ENCODE data around the gene FUT1. TPM values are rescaled to one million over a fixed set of nuclear protein-coding genes. Genes with fewer than 3 reads are reported as not detected.

FUT1 gene
- total RNA-seq, 1 donor = under 0.01 TPM

- H3K4me3 ChIP-seq (ENCODE audit: low read depth, low read length) = no peak overlapping the region
- TF ChIP-seq CTCF (IDR thresholded peaks at IDR 0.05; ENCODE audit: insufficient read depth, low read length) = no peak
- DNase-seq (ENCODE audit: low read depth) = no peak
Measured at GRCh38 chr19:48760504-48761205, 8.2 kb upstream of the FUT1 start.

- no peak overlapping the region for H3K4me3 ChIP-seq (ENCODE audit: low read depth, low read length)
- DNase-seq (ENCODE audit: low read depth) = no peak
- no peak for TF ChIP-seq CTCF (IDR thresholded peaks at IDR 0.05; ENCODE audit: insufficient read depth, low read length)
Measured at GRCh38 chr19:48757741-48758144, 5.3 kb upstream of the FUT1 start.

GRCh38 chr19:48757089-48757675 is 4.7 kb upstream of the FUT1 start:
- DNase-seq (ENCODE audit: low read depth) = no peak
- no peak for TF ChIP-seq CTCF (IDR thresholded peaks at IDR 0.05; ENCODE audit: insufficient read depth, low read length)
- H3K4me3 ChIP-seq (ENCODE audit: low read depth, low read length) = no peak overlapping the region

GRCh38 chr19:48756686-48757085 is 4.2 kb upstream of the FUT1 start:
- no peak for DNase-seq (ENCODE audit: low read depth)
- no peak for TF ChIP-seq CTCF (IDR thresholded peaks at IDR 0.05; ENCODE audit: insufficient read depth, low read length)
- H3K4me3 ChIP-seq (ENCODE audit: low read depth, low read length) = no peak overlapping the region

- TF ChIP-seq CTCF (IDR thresholded peaks at IDR 0.05; ENCODE audit: insufficient read depth, low read length) = no peak
- DNase-seq (ENCODE audit: low read depth) = no peak
- H3K4me3 ChIP-seq (ENCODE audit: low read depth, low read length) = no peak overlapping the region
Measured at GRCh38 chr19:48756212-48756611, 3.8 kb upstream of the FUT1 start.

GRCh38 chr19:48755787-48756186 is 3.3 kb upstream of the FUT1 start:
- no peak for DNase-seq (ENCODE audit: low read depth)
- H3K4me3 ChIP-seq (ENCODE audit: low read depth, low read length) = no peak overlapping the region
- TF ChIP-seq CTCF (IDR thresholded peaks at IDR 0.05; ENCODE audit: insufficient read depth, low read length) = no peak
